HG02642 (cell line): ENCODE measurements around the gene RALGAPA1.

Experiments used
- ATAC-seq: cut with Tn5 transposase; IDR thresholded peaks from one replicate; pipeline ENCODE4 v1.9.1; 2021; ENCODE audit warnings: mild to moderate bottlenecking; ENCODE audit not compliant: unreplicated experiment, poor library complexity

The RALGAPA1 gene

DNA sequence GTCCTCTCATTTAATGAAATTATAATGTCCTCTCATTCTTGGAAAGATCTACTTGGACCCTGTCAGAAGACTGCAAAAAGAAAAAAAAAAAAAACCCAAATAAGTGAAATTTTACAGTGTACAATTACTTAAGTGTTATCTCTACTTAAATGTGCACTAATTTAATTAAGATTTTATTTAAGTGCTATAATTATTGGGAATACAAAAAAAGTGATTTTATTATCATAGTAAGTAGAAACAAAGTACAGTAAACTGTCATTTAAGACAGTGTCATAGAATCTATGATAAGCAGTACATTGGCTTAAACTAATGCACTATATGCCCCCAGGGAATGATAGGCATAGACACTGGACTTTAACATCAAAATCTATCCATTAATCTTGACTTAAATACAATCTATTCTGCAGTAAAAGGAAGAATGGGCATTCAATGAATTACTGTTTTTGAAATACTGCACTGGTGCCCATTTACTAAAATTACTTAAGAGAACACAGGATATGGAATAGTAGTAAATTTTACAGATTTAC is 251.8 kb downstream of the RALGAPA1 start:
- ATAC-seq, result no peak

DNA sequence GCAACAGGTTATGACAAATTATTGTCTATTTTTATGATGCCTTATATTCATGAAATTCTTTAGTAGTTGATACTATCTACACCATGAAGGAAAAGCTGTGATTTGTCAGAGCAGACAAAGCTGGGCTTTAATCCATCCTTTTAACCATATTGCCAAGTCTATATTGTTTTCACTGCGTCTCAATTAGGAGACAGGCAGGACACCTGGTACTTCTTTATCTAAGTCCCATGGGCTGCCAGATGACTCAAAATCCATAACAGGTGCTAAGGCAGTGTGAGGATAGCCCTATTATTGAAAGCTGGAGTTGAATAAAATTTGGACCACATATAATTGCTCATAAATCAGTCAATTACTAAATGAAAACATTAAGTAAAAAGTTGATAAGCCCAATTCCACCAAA is 252.5 kb downstream of the RALGAPA1 start:
- no peak for ATAC-seq

DNA sequence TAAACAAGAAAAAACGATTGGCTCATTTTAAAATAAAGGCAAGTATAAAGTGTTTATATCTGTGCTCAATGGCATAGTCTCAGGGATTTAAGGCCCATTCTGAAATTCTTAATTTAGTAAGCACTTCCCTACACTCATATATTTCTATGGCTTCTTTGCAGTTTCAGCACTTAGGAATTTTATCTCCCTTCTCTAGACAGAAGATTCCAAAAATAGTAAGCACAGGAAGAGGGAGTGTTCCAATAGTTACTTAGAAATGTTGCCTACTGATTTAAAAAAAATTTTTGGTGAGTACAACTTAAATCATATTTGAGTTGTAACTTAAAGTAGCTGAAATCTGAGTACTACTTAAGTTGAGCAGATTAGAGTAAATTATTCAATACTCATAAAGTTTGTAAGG is 255.3 kb downstream of the RALGAPA1 start:
- ATAC-seq, result no peak

DNA sequence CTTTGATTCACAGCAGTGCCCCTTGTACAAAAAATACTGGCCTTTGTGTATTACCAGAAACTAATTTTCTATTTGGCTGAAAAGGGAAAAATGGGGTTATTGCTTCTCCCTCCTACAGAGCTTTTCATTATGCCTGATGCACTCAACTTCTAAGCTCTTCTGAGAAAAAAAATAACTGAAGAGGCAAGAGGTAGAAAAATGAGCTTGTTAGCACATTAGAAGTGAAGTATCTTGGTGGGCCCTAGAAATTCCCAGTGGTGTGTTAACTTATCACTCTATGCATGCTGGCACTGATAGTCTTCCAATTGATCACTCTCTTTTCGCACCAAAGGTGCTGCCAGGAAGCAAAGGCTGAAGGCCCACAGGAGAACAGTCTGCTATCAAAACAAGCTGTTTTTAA is 258.0 kb downstream of the RALGAPA1 start:
- no peak for ATAC-seq

DNA sequence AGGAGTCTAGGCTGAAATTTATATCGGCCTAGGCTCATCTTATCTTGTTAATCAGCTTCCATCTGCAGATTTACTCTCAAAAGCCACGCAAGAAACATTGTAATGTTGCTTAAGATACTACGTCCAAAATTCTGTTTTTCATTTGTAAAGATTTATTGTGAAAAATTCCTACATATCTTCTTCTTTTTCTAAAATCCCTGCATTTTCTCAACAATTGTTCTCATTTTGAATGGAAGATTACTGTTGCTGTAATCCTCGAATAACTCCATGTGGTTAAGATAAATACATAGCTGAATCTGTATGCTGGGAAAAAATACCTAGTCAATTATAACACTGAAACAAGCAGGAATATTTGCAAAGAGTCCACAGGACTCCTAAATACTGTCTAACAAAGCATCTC is 259.5 kb downstream of the RALGAPA1 start:
- ATAC-seq, result no peak

DNA sequence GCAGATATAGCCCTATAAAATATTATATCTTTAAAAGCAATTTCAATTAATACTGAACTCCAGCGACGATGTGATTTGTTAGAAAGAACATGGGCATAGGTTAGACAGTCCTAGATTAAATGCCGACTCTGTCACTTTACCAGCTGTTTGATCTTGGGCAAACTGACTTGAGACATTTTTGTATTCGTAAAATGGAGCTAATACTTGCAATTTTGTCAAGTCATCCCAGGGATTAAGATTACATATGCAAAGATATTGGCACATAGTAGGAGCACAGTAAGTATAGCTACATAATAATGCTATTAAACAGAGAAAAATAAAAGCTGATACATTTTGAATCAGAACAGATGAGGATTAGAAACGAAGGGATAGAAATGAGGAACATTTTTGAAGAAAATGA is 266.1 kb downstream of the RALGAPA1 start:
- no peak for ATAC-seq

DNA sequence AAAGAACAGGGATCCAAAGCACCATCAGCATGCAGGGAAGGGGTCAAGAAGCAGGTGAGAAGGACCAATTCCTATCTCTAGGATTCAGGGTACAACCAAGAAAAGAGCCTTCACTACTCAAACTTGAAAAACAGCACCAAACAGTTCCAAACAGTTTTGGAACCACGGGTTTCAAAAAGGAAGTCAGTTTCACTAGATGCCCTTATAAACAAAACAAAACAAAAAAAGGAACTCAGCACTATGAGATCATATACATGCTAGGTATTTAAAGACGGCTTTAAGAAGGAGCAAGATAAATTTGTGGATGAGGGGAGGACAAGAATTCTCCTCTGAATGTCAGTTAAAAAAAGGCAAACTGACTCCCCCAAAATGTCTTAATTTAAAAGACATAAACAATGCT is 269.1 kb downstream of the RALGAPA1 start:
- ATAC-seq, result no peak

DNA sequence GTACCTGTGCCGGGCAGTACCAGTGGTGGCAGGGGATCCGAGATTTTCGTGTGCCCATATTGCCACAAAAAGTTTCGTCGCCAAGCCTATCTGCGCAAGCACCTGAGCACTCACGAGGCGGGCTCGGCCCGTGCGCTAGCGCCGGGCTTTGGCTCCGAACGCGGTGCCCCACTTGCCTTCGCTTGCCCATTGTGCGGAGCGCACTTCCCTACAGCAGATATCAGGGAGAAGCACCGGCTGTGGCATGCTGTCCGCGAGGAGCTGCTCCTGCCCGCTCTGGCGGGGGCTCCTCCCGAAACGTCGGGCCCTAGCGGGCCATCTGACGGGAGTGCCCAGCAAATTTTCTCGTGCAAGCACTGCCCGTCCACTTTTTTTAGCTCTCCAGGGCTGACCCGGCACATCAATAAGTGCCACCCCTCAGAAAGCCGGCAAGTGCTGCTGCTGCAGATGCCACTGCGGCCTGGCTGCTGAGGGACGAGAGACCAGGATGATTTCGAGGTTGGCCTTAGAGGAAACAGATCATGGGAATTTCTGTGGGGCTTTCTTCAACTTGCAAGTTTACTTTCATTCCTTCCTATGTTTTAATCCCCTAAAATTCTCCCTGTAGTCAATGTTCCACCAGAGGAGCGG is 273.5 kb downstream of the RALGAPA1 start:
- ATAC-seq, result no peak

DNA sequence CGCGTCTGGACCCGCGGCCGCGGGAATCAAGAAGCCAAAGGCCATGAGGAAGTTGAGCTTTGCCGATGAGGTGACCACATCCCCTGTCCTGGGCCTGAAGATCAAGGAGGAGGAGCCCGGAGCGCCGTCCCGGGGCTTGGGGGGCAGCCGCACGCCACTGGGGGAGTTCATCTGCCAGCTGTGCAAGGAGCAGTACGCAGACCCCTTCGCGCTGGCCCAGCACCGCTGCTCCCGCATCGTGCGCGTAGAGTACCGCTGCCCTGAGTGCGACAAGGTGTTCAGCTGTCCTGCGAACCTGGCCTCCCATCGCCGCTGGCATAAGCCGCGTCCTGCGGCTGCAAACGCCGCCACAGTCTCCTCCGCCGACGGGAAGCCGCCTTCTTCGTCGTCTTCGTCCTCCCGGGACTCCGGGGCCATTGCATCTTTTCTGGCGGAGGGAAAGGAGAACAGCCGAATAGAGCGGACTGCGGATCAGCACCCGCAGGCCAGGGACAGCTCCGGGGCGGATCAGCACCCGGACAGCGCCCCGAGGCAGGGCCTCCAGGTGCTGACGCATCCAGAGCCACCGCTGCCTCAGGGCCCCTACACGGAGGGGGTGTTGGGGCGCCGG is 274.1 kb downstream of the RALGAPA1 start:
- peak; percentile 52 for ATAC-seq

DNA sequence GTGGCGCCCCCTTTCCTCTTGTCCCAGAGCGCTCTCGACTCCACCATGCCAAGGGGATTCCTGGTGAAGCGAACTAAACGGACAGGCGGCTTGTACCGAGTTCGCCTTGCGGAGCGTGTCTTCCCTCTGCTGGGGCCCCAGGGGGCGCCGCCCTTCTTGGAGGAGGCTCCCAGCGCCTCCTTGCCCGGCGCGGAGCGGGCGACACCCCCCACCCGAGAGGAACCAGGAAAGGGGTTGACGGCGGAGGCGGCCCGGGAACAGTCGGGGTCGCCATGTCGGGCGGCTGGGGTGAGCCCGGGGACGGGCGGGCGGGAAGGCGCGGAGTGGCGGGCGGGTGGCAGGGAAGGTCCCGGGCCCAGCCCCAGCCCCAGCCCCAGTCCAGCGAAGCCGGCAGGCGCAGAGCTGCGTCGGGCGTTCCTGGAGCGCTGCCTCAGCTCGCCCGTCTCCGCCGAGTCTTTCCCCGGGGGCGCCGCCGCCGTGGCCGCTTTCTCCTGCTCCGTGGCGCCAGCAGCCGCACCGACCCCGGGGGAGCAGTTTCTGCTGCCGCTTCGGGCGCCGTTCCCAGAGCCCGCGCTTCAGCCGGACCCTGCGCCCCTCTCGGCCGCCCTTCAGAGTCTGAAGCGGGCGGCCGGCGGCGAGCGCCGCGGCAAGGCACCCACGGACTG is 274.8 kb downstream of the RALGAPA1 start:
- ATAC-seq, result peak; percentile 30

DNA sequence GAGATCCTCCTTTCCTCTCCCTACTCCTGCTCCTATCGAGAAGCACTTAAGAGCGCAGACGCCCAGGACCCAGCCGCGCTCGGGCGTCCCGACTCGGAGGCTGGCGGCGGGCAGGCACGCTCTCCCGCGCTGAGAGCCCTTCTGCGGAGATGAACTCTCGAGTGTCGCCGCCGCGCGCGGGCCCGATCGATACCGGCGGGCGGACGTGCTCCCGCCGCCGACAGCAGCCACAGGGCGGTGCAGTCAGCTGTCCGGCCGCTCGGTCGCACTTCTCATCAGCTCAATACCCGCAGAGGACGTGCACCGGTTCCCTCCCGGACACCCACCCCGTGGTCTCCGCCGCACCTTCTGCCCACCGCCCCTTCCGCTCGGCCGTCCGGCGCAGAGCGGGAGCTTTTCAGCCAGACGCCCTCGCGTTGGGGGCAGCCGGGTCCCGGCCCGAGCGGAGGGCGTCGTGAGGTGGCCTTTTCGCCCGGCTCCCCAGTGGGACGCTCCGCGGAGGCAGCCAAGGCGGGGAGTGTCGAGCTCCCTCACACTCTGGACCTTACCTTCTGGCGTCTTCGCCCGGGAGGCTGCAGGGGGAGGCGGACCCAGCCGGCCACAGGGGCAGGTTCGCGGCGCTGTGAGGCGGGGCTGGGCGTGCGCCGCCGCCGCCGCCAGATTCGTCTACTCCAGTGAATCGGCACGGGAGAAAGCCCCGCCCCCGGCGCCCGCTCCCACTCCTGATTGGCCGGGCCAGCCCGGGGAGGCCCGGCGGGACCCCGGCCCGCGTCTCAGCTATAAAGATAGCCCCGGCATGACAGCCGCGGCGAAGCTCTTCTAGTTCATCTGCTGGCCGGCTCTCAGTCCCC is 275.5 kb downstream of the RALGAPA1 start, which contains the start of gene INSM2:
Gene INSM2 (plus strand): TSS at position 808 of the 851 bp plus-strand sequence. CDS start 89 bp downstream, outside the sequence.
- ATAC-seq, result peak; percentile 85

DNA sequence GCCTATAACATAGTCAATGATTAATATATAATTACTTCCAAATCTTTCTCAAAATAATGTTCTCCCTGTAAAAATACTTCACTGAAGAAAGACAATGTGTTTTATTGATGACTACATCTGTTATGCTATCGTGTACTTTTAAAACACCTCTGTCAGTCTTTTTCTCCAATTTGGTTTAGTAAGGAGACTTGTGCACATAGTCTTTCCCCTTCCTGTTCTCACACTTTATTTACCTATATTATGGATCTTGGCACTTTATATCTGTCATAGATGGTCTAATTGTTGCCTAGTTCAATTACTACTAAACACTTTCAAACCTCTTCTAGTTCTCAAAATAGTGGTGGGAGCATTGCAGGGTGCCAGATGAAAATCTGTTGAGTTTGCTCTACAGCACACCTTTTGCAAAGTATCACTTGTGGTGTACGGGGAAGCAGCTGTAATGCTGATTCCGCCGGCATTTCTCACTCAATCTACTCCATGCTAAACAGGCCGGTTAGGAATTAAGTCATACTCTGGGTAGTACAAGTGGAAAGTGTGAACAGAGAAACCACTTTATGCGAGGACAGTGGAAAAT is 276.2 kb downstream of the RALGAPA1 start:
- no peak for ATAC-seq

DNA sequence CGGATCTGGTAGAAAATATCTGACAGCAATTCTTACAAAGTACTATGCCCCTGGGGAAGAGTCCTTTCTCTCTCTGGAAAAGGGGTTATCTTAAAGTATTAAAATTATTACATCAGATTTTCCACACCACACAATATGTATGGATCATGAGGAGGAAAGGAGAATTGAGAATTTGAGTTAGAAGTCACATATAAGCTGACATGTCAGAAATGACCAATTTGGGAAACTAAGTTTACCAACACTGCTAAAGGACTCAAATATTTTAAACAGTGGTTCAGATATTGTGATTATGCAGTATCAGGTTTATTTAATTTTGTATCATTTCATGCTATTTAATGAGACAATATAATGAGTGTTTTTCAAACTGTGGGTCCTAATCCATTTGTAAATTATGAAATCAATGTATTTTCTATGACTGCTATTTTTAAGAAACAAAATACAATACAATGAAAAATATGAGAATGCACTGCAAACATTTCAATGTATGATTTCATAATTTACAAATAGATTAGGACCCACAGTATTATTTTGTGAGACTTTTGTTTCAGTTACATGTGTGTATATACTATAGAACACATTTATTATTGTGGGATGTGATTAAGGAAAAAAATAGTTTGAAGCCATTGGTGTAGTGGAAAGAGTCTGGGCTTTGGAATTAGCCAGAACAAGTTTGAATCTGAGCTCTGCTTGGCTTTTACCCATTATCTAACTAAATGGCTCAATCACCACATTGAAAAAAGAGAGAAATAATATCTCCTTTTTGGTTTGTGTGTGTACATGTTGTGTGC is 276.9 kb downstream of the RALGAPA1 start:
- no peak for ATAC-seq

DNA sequence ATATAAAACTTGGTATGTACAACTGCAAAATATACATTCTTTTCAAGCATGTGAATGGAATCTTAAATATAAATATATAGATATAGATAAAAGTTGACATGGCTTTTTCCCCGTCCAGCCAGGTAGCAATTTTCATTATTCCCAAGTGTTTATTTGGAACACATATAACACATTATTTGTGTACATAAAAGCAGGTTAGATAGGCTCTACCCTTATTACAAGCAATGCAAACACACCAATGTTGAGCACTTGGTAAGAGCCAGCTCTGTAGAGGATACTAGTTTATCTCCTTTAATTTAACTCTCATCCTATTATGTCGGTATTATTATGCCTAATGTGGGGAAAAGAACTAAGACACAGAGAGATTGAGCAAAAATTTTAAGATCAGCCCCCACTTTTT is 282.1 kb downstream of the RALGAPA1 start:
- no peak for ATAC-seq

DNA sequence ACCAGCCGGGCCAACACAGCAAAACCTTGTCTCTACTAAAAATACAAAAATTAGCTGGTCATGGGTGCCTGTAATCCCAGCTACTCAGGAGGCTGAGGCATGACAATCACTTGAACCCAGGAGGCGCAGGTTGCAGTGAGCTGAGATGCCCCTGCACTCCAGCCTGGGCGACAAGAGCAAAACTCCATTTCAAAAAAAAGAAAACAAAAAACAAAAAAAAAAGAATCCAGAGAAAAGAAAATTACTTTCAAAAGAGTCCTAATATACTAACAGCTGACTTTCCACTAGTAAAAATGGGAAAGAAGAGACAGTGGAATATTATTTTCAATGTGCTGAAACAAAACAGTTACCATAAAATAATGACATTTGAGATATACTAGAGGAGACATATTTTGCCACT is 283.4 kb downstream of the RALGAPA1 start:
- no peak for ATAC-seq

DNA sequence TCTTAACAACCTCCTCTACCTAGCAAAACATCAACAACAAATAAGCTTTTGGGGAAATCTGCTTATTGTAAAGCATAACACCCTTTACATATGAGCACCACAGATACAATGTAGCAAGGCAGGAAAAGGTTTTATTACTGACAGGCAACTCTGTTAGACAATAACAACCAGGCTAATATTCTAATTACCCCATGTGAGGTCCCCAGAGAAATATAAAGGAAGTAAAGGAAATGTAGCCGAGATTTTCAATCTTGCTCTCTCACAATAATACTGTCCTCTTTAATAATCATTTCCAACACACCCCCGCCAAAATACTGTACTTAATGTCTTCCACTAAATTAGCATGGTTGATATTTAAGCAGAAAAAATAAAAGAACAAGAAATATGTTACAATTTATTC is 289.1 kb downstream of the RALGAPA1 start:
- no peak for ATAC-seq

DNA sequence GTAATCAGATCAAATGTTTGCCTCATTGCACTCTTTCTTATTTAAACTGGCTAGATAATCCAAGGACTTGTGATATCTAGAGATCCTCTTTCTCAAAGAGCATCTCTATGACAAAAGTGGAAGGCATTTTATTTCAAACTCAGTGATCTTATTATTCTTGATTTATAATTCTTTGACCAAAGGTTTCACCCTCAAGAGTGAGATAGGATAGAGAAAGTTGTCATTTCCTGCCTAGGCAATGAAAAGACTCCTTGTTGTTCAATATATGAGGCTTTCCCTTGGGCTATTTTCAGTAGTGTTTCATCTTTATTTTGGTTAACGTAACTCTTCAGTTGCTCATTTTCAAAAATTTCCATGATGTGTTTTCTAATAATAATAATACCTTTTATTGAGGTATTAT is 293.2 kb downstream of the RALGAPA1 start:
- ATAC-seq, result no peak

DNA sequence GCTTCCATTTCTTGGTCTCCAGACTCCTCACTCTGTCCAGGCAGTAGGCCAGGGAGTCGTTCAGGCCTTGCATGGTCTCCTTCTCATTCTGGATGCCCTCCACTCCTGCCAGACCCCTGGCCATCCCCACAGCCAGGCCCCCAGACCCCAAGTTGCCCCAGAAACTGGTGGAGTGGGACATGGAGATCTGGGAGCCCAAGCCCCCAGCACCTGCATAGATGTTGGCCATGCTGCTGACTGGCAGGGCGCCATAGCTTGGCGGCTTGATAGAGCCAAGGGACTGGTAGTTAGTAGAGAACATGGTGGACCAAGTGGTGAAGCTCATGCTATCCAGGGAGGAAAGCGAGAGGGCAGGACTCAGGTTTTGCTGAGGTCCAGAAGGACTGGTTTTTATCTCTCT is 296.3 kb downstream of the RALGAPA1 start:
- ATAC-seq, result no peak

DNA sequence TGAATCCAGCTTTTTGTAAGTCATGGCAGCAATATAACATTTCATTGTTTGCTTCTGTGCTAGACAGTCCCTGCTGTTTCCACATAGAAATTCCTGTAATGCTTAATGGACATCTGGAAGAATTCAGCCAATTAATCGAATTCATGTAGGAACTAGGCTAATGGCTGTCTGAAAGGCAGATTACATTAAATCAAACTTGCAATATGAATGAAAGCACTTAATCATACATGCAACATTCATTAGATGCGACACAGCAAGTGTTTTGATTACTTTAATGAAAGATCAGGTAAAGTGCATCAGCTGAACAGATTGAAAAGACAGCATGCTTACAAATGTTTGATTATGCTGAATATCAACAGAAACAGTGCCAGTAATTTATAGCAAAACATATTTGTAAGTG is 299.2 kb downstream of the RALGAPA1 start:
- ATAC-seq, result no peak

DNA sequence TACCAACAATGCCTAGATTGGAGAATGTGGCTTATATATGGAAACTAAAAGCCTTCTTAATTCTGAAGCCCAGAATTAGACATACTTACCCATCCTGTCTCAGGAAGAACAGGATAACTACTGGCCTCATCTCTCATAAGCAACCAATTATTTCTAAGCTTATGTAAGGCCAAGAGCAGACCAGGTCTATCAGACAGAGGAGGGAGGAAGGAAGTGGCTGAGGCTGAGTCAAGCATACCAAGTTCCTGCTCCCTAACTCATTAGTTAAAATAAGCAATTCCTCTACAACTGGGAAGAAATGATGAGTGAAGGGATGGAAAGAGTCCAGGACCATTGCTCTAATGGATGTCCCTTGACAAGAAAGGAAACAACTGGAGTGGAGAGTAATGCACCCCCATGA is 302.2 kb downstream of the RALGAPA1 start:
- no peak for ATAC-seq
